NCI-H1092 treated with DMSO at 0.1 percent for 48 hours (cell line): ENCODE measurements around the gene ZNFX1.

Experiments used
- DNase-seq: peaks from one replicate; lab custom pipeline; 2025; lab: John Stamatoyannopoulos, UW

Gene ZNFX1

DNA sequence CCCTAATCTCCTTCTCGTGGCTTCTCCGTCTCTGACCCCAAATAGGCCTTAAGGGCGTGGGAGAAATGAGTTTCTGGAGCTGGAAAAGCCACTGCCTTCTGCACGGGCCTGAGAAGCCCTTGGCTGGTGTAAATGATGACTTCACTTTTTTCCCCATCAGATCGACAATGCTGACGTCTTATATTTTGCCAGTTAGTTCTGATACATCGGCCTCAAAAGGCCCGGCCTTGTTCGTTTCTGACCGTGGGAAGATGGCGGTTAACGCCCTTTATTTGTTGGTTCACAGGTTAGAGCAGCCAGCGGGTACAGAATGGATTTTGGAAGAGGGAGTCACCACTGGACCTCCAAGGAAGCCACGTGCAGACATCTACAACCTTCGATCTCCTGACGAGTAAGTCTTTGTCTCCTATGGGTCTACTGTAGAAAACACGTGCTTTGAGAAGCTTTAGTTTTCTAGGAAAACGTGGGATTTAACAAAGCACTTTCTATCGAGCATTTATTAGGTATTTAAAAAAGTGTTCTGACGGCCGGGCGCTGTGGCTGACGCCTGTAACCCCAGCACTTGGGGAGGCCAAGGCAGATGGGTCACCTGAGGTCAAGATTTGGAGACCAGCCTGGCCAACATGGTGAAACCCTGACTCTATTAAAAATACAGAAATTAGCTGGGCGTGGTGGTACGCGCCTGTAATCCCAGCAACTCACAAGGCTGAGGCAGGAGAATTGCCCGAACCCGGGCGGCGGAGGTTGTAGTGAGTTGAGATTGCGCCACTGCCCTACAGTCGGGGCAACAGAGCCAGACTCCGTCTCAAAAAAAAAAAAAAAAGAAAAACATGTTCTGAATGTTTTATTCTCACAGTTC is 1.2 kb upstream of the ZNFX1 start:
- DNase-seq: no peak

DNA sequence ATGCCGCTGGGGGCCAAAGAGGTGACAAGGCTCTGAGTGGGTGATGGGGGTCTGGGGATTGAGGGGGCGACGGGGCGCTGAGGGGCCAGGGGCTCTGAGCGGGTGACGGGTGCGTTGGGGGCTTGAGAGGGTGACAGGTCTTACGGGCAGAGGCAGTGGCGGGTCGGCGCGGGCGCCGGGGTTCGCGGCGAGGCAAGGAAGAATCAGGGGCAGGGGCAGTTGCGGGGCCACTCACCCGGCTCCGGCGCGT is 146 bp downstream of the ZNFX1 start:
- DNase-seq: no peak

DNA sequence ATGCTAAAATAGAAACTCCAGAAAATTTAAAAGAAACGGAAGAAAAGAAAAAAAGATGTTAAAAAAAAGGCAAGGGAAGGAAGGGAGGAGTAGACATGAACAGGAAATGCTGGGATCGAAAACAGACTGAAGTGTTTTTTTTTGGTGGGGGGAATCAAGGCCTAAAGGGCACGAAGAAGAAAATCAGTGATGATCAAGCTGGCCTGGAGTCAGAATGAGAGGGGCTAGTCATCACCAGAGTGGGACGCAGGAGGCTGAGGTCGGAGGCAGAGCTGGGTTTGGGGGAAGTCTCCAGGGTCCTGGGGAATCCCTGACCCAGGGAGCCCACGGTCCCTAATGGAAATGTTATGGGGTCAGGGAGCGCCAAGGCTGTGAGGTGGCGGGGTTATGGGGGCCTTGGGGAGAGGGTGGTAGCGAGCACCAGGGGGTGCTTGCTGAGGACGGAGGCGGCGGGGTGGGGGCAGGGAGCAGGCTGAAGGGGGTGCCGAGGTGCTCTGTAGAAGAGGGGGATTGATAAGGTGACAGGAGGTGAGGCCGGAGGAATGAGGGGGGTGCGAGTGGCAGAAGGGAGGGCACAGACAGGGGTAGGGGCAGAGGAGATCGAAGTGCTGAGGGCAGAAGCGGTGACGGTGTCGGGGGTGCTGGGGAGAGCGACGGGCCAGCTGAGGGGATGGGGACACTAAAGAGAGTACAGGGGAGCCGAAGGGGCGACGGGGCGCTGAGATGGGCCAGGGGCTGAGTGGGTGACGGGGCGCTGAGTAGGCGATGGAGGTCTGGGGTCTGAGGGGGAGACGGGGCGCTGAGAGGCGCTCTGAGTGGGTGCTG is 684 bp downstream of the ZNFX1 start:
- DNase-seq: no peak

DNA sequence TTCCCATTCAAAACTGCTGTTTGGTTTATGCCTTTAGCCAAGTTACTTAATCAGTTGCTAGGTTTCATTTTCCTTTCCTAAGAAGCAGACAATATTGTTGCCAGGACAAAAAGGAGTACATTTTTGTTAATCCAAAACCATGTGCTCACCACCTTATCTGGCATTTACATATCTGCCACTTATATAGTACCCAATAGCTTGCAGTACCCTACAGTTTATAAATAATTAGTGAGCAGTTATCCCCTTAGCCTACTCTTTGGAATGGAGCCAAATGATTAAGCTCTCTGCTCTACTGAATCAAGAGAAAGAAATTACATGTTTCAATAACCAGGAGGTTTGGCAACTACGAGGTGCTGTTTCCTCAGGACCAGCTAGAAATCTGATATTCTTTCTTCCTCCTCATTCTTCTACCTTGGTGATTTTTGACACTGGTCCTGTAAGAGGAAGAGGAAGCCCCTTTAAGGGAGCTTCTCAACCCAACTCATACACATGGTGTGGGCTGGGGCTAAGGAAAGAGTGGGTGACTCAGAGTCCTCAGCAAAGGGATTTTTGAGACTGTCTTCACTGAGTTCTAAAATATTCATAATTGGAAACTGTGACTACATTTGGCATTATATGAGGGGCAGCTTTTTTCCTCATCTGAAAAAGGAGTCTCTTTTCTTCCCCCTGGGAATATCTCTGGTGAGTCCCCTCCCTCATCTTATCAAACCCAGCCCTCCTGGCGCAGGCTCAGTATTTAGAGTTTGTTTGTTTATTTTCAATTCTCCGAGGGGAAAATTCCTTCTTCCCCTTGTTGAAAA is 1.5 kb downstream of the ZNFX1 start:
- DNase-seq: no peak

DNA sequence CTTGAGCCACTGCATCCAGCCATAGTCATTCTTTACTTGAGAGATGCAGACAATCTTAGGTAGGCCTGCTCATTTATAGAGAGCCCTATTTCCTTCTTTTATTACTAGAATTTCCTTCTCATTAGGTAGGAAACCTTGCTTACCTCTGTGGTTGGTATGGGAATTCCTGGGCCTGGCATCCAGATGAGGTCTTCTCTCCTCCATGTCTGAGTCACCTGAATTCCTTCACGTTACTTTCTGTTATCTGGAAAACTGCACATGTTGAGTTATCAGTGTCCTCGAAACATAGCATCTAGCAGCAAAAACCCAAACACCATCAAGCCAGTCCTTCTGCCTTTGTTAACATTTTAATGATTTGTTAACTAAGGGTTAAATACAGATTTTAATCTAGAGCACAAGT is 2.2 kb downstream of the ZNFX1 start:
- DNase-seq: no peak

- no peak for DNase-seq
Observed at GRCh38 chr20:49275216-49275615, 2.6 kb downstream of the ZNFX1 start.

DNA sequence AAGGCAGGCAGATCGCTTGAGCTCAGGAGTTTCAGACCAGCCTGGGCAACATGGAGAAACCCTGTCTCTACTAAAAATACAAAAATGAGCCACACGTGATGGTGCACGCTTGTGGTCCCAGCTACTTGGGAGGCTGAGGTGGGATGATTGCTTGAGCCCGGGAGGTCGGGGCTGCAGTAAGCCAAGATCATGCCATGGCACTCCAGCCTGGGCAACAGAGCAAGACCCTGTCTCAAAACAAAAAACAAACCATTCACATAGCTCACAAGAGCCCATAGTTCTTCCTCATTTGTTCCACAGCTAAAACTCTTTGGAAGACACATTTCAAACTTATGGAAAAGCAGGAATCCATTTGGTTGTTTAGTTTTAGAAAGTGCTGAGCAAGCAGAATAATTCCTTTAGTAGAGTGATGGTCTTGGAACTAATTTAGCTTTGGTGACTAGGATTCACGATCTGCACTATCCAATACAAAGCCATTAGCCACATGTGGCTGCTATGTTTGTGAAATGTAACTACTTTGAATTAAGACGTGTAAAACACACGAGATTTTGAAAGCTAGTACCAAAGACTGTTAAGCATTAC is 4.1 kb downstream of the ZNFX1 start:
- DNase-seq: no peak

- DNase-seq: no peak
Observed at GRCh38 chr20:49272654-49273053, 5.2 kb downstream of the ZNFX1 start.

DNA sequence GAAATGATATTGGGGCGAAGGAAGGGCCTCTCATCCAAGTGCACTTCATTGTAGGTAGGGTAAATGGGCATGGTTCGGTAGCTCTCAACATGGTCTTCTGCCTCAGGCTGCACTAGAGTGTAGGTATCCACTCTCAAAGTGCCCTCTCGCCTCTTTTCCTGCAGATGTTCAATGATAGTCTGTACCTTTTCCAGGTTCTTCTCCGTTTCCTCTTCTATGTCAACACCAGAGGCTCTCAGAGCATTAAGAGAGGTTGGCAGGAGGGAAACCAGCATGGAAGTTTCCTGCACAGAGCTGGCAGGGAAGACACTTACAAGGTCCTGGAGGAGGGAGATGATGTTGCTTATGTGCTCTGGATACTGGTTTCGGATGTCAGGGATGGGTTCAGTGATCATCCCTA is 7.1 kb downstream of the ZNFX1 start:
- DNase-seq: no peak

DNA sequence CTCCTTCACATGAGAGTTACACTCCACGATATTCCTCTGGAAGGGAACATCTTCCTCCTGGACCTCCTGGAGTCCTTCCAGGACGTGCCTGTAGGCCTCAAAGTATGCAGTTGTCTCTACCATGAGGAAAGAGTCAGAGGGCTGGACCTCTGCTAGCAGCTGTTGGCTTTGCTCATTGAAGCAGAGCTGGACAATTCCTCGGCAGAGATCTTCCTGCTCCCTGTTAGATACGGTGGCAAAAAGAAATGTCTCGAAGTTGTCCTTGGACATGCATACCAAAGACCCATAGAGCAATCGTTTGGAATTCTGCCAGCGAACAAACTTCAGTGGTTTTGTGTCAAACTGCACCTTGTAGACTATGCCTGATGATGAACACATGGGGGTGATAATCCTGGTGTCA is 7.7 kb downstream of the ZNFX1 start:
- no peak for DNase-seq

DNA sequence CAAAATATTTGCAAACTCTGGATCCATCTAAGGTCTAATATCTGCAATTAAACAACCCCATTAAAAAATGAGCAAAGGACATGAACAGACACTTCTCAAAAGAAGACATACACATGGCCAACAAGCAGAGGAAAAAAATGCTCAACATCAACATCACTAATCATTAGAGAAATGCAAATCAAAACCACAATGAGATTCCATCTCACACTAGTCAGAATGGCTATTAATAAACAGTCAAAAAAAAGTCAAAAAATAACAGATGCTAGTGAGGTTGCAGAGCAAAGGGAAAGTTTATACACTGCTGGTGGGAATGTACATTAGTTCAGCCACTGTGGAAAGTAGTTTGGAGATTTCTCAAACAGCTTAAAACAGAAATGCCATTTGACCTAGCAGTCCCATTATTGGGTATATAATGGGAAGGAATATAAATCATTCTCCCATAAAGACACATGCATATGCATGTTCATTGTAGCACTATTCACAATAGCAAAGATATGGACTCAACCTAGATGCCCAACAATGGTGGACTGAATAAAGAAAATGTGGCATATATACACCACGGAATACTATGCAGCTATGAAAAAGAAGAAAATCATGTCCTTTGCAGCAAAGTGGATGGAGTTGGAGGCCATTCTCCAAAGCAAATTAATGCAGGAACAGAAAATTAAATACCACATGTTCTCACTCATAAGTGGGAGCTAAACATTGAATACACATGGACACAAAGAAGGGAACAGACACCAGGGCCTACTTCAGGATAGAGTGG is 9.1 kb downstream of the ZNFX1 start:
- DNase-seq: no peak

DNA sequence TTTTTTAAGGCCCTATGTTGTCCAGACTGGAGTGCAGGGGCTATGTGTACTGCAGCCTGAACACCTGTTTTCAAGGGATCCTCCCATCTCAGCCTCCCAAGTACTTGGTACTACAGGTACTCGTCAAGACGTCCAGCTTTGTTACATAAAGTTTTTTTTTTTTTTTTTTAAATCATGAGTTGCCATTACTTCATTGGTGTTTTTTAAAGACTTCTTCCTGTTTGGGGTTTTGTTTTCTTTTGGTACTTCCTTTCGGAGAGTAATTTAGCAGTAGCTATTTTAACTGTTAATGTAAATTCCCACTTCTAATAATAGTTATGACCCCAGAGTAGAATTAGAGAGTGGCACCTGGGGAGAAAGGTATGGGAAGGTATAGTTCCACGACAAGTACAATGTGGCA is 10.5 kb downstream of the ZNFX1 start:
- no peak for DNase-seq

GRCh38 chr20:49262444-49262843 is 15.4 kb downstream of the ZNFX1 start:
- DNase-seq: no peak

GRCh38 chr20:49261173-49261572 is 16.7 kb downstream of the ZNFX1 start:
- DNase-seq: no peak

DNA sequence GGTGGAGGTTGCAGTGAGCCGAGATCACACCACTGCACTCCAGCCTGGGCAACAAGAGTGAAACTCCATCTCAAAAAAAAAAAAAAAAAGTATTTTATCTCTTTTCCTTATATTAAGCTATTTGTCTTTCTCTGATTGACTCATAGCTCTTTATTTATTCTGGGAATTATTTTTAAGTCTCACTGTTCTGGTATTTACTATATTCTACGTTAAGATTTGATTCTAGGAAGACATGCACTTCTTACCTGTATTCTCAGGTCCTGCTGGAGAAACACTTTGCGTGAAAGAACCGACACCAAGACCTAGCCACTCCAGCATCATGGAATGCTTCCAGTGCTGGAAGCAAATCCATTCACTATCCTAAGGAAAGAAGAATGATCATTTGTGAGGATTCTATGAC is 17.6 kb downstream of the ZNFX1 start:
- DNase-seq: no peak

DNA sequence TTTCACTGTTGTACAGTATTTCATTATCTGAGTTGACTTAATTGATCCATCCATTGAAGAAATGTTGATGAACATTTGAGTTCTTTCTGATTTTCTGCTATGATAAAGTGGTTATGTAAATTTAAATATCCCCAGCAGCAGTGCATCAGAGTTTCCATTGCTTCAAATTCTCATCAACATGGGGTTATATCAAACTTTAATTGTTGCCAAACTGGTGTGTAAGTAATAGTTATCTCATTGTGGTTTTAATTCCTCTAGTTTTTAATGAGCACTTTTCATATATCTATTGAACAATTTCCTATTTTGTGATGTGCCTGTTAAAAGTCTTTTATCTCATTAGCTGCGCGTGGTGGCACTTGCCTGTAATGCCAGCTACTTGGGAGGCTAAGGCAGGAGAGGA is 18.1 kb downstream of the ZNFX1 start:
- no peak for DNase-seq

GRCh38 chr20:49259284-49259683 is 18.6 kb downstream of the ZNFX1 start:
- DNase-seq: no peak

GRCh38 chr20:49256261-49256660 is 21.6 kb downstream of the ZNFX1 start:
- DNase-seq: no peak

- DNase-seq: no peak
Observed at GRCh38 chr20:49252556-49253350, 25.1 kb downstream of the ZNFX1 start.

DNA sequence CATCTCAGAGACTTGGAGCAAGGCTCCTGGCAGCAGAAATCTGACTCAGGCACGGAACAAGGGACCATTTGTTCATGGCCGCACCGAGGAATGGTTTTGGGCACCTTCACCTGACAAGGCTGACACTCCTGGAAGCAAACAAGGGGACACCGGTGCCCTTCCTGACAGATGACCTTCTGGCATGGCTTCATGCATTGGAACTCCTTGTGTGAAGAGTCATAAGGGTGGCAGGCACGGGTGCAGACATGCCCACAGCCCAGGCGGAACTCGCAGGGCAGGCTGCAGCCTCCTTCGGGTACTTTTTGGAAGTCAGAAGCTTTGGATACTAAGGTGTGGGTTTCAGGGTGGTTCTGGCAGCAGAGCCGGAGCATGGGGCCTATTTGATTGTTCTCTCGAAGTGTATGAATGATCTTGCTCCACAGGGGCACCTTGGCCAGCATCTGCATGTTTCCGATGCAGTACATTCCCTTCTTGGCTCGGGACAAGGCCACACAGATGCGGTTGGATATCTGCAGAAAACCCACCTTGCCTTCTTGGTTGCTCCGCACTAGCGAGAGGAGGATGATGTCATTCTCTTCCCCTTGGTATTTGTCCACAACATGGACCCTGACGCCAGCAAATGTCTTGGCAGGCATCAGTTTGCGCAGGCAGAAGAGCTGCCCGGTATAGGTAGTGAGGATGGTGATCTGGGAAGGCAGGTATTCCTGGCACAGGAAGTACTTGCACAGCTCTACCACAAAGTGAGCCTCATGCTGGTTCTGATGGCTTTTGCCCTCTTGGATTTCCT is 28.8 kb downstream of the ZNFX1 start:
- DNase-seq: no peak
